ENCODE data around the gene TMX3. TPM values are rescaled to one million over a fixed set of nuclear protein-coding genes. Genes with fewer than 3 reads are reported as not detected.
A peak's percentile ranks its signal among the peaks of the same experiment; 100 is the strongest.

TMX3 gene
- polyA plus RNA-seq, 1 experiment = 30.3 TPM

GRCh38 chr18:68724021-68724420 lies 9.1 kb upstream of the TMX3 start:
- ChIA-PET CTCF (interaction anchor here (1.4 kb wide), 1 partner anchor 10 kb away, joined by 4 read pairs; no protein-coding TSS in a partner anchor), POLR2A (no interaction called here)
- DNase-seq (ENCODE audit: low read depth) = no peak
- Histone ChIP-seq H3K27me3 (ENCODE audit: control insufficient read depth, insufficient read depth, low read length) (no peaks in the 10 kb centered on the region), H3K36me3 (ENCODE audit: control insufficient read depth, insufficient read depth, low read length) (no peaks in the 10 kb centered on the region), H3K4me3 (ENCODE audit: low read depth, low read length) (no peak overlapping the region)
- TF ChIP-seq CTCF (IDR thresholded peaks at IDR 0.05; ENCODE audit: insufficient read depth, low read depth, low read length) = no peak

GRCh38 chr18:68723539-68723938 lies 8.6 kb upstream of the TMX3 start:
- Histone ChIP-seq H3K4me3 (ENCODE audit: low read depth, low read length) (no peak overlapping the region), H3K27me3 (ENCODE audit: control insufficient read depth, insufficient read depth, low read length) (no peaks in the 10 kb centered on the region), H3K36me3 (ENCODE audit: control insufficient read depth, insufficient read depth, low read length) (no peaks in the 10 kb centered on the region)
- ChIA-PET POLR2A (no interaction called here), CTCF (interaction anchor here (1.4 kb wide), 1 partner anchor 10 kb away, joined by 4 read pairs; no protein-coding TSS in a partner anchor)
- no peak for TF ChIP-seq CTCF (IDR thresholded peaks at IDR 0.05; ENCODE audit: insufficient read depth, low read depth, low read length)
- no peak for DNase-seq (ENCODE audit: low read depth)

GRCh38 chr18:68722821-68723220 lies 7.9 kb upstream of the TMX3 start:
- H3K4me3 ChIP-seq (ENCODE audit: low read depth, low read length) = no peak overlapping the region
- no peaks in the 10 kb centered on the region for H3K36me3 ChIP-seq (ENCODE audit: control insufficient read depth, insufficient read depth, low read length)
- ChIA-PET CTCF (no interaction called here), POLR2A (no interaction called here)
- no peaks in the 10 kb centered on the region for H3K27me3 ChIP-seq (ENCODE audit: control insufficient read depth, insufficient read depth, low read length)
- DNase-seq (ENCODE audit: low read depth) = no peak
- no peak for TF ChIP-seq CTCF (IDR thresholded peaks at IDR 0.05; ENCODE audit: insufficient read depth, low read depth, low read length)

- H3K27me3 ChIP-seq (ENCODE audit: control insufficient read depth, insufficient read depth, low read length) = no peaks in the 10 kb centered on the region
- no peak overlapping the region for H3K4me3 ChIP-seq (ENCODE audit: low read depth, low read length)
- POLR2A ChIA-PET = no interaction called here
- H3K36me3 ChIP-seq (ENCODE audit: control insufficient read depth, insufficient read depth, low read length) = no peaks in the 10 kb centered on the region
- CTCF ChIA-PET = no interaction called here
- no peak for TF ChIP-seq CTCF (IDR thresholded peaks at IDR 0.05; ENCODE audit: insufficient read depth, low read depth, low read length)
- no peak for DNase-seq (ENCODE audit: low read depth)
Measured at GRCh38 chr18:68721681-68722583, 7.0 kb upstream of the TMX3 start.

- Histone ChIP-seq H3K4me3 (ENCODE audit: low read depth, low read length) (peak overlapping the region; percentile 84), H3K27me3 (ENCODE audit: control insufficient read depth, insufficient read depth, low read length) (no peaks in the 10 kb centered on the region), H3K36me3 (ENCODE audit: control insufficient read depth, insufficient read depth, low read length) (peaks cover 5% of the 10 kb centered on the region)
- POLR2A ChIA-PET = interaction anchor here (0.7 kb wide), 1 partner anchor 854 kb away, joined by 4 read pairs; no protein-coding TSS in a partner anchor
- DNase-seq (ENCODE audit: low read depth) = no peak
- TF ChIP-seq CTCF (IDR thresholded peaks at IDR 0.05; ENCODE audit: insufficient read depth, low read depth, low read length) = no peak
- CTCF ChIA-PET = interaction anchor here (1.3 kb wide), 1 partner anchor 129 kb away, joined by 3 read pairs; no protein-coding TSS in a partner anchor
Measured at GRCh38 chr18:68714366-68714711, 569 bp downstream of the TMX3 start.

Data from BJ (cell line).